ENCODE data around the gene HMGN4. TPM values are rescaled to one million over a fixed set of nuclear protein-coding genes. Genes with fewer than 3 reads are reported as not detected.

Gene HMGN4
- total and polyA plus RNA-seq, 9 of the 15 experiments (the other 6 are each of a cell fraction or from before 2014, with no cell fraction given) = 35.4 to 134 (median 94.1) TPM

- TF ChIP-seq TSHZ1 (CRISPR knock-in tag; IDR thresholded peaks at IDR 0.05) (no peak), MAZ (CRISPR knock-in tag; conservative IDR thresholded peaks at IDR 0.05 in 1 of 2, IDR thresholded peaks at IDR 0.05 in 1 of 2) (peak; percentile 17 to 60; a peak in 3 of 4 replicates), HES1 (IDR thresholded peaks at IDR 0.05; ENCODE audit: low read depth) (peak; percentile 71), EGR1 (conservative IDR thresholded peaks at IDR 0.05) (peak; percentile 52), THRAP3 (IDR thresholded peaks at IDR 0.05; ENCODE audit: borderline replicate concordance) (no peak), AFF1 (IDR thresholded peaks at IDR 0.05; ENCODE audit: low read depth in 1 of 2, partially characterized antibody in 2 of 2) (peak in 1 of 2 experiments; percentile 45), NR2C1 (IDR thresholded peaks at IDR 0.05) (peak; percentile 94), NR2C1 (tag; IDR thresholded peaks at IDR 0.05) (peak; percentile 97), RNF219 (CRISPR knock-in tag; IDR thresholded peaks at IDR 0.05) (no peak), CEBPG (CRISPR knock-in tag; IDR thresholded peaks at IDR 0.05) (peak; percentile 87), CEBPG (tag; conservative IDR thresholded peaks at IDR 0.05 in 1 of 2, IDR thresholded peaks at IDR 0.05 in 1 of 2) (peak; percentile 8 to 73; a peak in 3 of 4 replicates)
These were observed 33.6 kb downstream of the HMGN4 start (continued) for GRCh38 chr6:26571592-26572296.

All from K562 (cell line).